ENCODE data around the gene METTL24. TPM values are rescaled to one million over a fixed set of nuclear protein-coding genes. Genes with fewer than 3 reads are reported as not detected.
"Not testable (repeated sequence)": the region's sequence is repeated elsewhere in the genome, so short reads cannot be mapped to it uniquely, and the experiment has no call there.

The METTL24 gene
- total RNA-seq, 1 experiment from 2014 or later, result not detected

- POLR2A ChIA-PET, result interaction anchor here (1.2 kb wide), 1 partner anchor 22 kb away, joined by 3 read pairs; no protein-coding TSS in a partner anchor
- no peaks in the 10 kb centered on the region for H3K4me1 Mint-ChIP-seq (ENCODE audit: insufficient read depth, unreplicated experiment)
- CTCF ChIA-PET, result interaction anchor here (0.6 kb wide), 1 partner anchor 11 kb away, joined by 3 read pairs; no protein-coding TSS in a partner anchor
- DNase-seq (ENCODE audit: unreplicated experiment), result no peak
- no peak for TF ChIP-seq CTCF (IDR thresholded peaks at IDR 0.05; ENCODE audit: unreplicated experiment)
- no peaks in the 10 kb centered on the region for H3K9me3 Mint-ChIP-seq (ENCODE audit: unreplicated experiment)
- H3K4me3 Mint-ChIP-seq (ENCODE audit: unreplicated experiment), result no peak overlapping the region
- peaks cover 31% of the 10 kb centered on the region for H3K27me3 Mint-ChIP-seq (ENCODE audit: insufficient read depth, unreplicated experiment)
- H3K27ac Mint-ChIP-seq (ENCODE audit: low read depth, unreplicated experiment), result no peak overlapping the region
- intact Hi-C loops (cut with micrococcal nuclease), result no loop called here
- no TSS peak for BruUV-seq (replicated peaks)
- no peaks in the 10 kb centered on the region for H3K36me3 Mint-ChIP-seq (ENCODE audit: insufficient read depth, unreplicated experiment)
Measured at GRCh38 chr6:110277100-110277665, 81.0 kb downstream of the METTL24 start.

GRCh38 chr6:110272781-110273180, 85.4 kb downstream of the METTL24 start:
- H3K4me3 Mint-ChIP-seq (ENCODE audit: unreplicated experiment); H3K4me1 Mint-ChIP-seq (ENCODE audit: insufficient read depth, unreplicated experiment); H3K9me3 Mint-ChIP-seq (ENCODE audit: unreplicated experiment); POLR2A ChIA-PET; DNase-seq (ENCODE audit: unreplicated experiment); H3K27ac Mint-ChIP-seq (ENCODE audit: low read depth, unreplicated experiment); BruUV-seq (replicated peaks); H3K36me3 Mint-ChIP-seq (ENCODE audit: insufficient read depth, unreplicated experiment); CTCF ChIA-PET; intact Hi-C loops (cut with micrococcal nuclease): not testable (repeated sequence)
- peaks cover 32% of the 10 kb centered on the region for H3K27me3 Mint-ChIP-seq (ENCODE audit: insufficient read depth, unreplicated experiment)

DNA sequence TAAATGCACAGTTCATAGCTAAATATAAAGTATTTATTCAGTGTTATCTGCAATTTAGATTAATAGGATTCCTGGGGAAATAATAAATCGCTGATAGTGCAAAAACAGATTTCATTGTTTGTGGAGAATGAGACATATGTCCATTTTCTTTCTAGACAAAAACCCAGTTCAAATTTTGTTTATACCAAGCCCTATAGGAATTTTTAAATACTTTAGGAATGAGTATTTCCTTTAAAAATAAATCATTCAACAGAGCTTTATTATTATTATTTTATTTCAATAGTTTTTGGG, 86.5 kb downstream of the METTL24 start:
- H3K36me3 Mint-ChIP-seq (ENCODE audit: insufficient read depth, unreplicated experiment), result no peaks in the 10 kb centered on the region
- no peaks in the 10 kb centered on the region for H3K4me1 Mint-ChIP-seq (ENCODE audit: insufficient read depth, unreplicated experiment)
- no TSS peak for BruUV-seq (replicated peaks)
- H3K4me3 Mint-ChIP-seq (ENCODE audit: unreplicated experiment), result no peak overlapping the region
- H3K27me3 Mint-ChIP-seq (ENCODE audit: insufficient read depth, unreplicated experiment), result peaks cover 32% of the 10 kb centered on the region
- POLR2A ChIA-PET, result no interaction called here
- no peak for TF ChIP-seq CTCF (IDR thresholded peaks at IDR 0.05; ENCODE audit: unreplicated experiment)
- CTCF ChIA-PET, result interaction anchor here (0.5 kb wide), 1 partner anchor 210 kb away, joined by 3 read pairs; no protein-coding TSS in a partner anchor
- intact Hi-C loops (cut with micrococcal nuclease), result no loop called here
- no peaks in the 10 kb centered on the region for H3K9me3 Mint-ChIP-seq (ENCODE audit: unreplicated experiment)
- H3K27ac Mint-ChIP-seq (ENCODE audit: low read depth, unreplicated experiment), result no peak overlapping the region
- no peak for DNase-seq (ENCODE audit: unreplicated experiment)

DNA sequence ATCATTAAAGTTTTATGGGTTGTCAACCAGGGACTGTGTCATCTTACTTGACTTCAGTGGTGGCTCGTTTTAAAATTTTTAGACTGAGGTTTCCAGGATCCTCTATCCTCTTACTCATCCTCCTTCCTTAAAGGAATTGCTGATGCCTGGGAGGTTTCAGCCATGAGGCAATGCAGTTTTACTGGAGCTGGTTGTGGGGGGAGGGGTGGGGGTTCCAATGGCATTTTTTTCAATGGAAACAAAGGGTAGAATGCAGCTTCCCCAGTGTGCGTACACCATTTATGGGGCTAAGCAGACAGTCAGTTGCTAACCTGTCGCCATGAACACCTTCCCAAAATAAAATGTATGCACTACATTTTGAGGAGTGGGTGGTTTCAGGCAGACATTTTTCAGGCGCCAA, 88.0 kb downstream of the METTL24 start:
- no peaks in the 10 kb centered on the region for H3K4me1 Mint-ChIP-seq (ENCODE audit: insufficient read depth, unreplicated experiment)
- intact Hi-C loops (cut with micrococcal nuclease), result no loop called here
- no peak overlapping the region for H3K27ac Mint-ChIP-seq (ENCODE audit: low read depth, unreplicated experiment)
- BruUV-seq (replicated peaks), result no TSS peak
- peaks cover 24% of the 10 kb centered on the region for H3K27me3 Mint-ChIP-seq (ENCODE audit: insufficient read depth, unreplicated experiment)
- CTCF ChIA-PET, result no interaction called here
- POLR2A ChIA-PET, result no interaction called here
- no peak for TF ChIP-seq CTCF (IDR thresholded peaks at IDR 0.05; ENCODE audit: unreplicated experiment)
- H3K36me3 Mint-ChIP-seq (ENCODE audit: insufficient read depth, unreplicated experiment), result no peaks in the 10 kb centered on the region
- no peak for DNase-seq (ENCODE audit: unreplicated experiment)
- H3K4me3 Mint-ChIP-seq (ENCODE audit: unreplicated experiment), result no peak overlapping the region
- H3K9me3 Mint-ChIP-seq (ENCODE audit: unreplicated experiment), result no peaks in the 10 kb centered on the region

DNA sequence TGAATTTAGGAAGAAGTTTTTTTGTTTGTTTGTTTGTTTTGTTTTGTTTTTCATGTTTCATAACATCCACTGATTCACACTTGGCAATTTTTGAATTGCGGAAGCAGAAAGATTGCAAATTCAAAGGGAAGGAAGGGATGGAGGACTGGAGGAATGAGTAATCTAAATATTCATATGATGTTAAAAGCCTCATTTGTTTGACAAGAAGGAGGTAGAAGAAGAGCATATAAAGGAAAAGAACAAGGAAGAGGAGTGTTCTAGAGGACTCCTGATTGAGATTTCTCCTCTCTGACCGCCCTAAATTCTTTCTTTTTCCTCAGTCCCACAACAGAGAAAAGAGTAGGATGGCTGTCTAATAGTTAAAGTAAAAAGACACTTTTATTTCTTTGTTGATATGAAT, 88.5 kb downstream of the METTL24 start:
- H3K9me3 Mint-ChIP-seq (ENCODE audit: unreplicated experiment), result no peaks in the 10 kb centered on the region
- H3K36me3 Mint-ChIP-seq (ENCODE audit: insufficient read depth, unreplicated experiment), result no peaks in the 10 kb centered on the region
- ChIA-PET POLR2A (no interaction called here), CTCF (no interaction called here)
- H3K27ac Mint-ChIP-seq (ENCODE audit: low read depth, unreplicated experiment), result no peak overlapping the region
- no peak overlapping the region for H3K4me3 Mint-ChIP-seq (ENCODE audit: unreplicated experiment)
- no peak for TF ChIP-seq CTCF (IDR thresholded peaks at IDR 0.05; ENCODE audit: unreplicated experiment)
- H3K27me3 Mint-ChIP-seq (ENCODE audit: insufficient read depth, unreplicated experiment), result peaks cover 19% of the 10 kb centered on the region
- DNase-seq (ENCODE audit: unreplicated experiment), result no peak
- no TSS peak for BruUV-seq (replicated peaks)
- no peaks in the 10 kb centered on the region for H3K4me1 Mint-ChIP-seq (ENCODE audit: insufficient read depth, unreplicated experiment)
- intact Hi-C loops (cut with micrococcal nuclease), result no loop called here
